Ovary (tissue), 3 donors: ENCODE results near the gene CALCOCO2.

Source experiments
- EP300 ChIP-seq: sonication (generic); formaldehyde crosslinking; IDR thresholded peaks from one replicate; pipeline ENCODE4 v1.6.1; 2017; ENCODE audit warnings: antibody characterized with exemption
- POLR2A ChIP-seq: fragments of 450-650 bp; IDR thresholded peaks from one replicate; pipeline ENCODE4 v1.6.1; 2017; ENCODE audit warnings: antibody characterized with exemption, mild to moderate bottlenecking, moderate library complexity
- TF ChIP-seq, protein P1 (sequence below), 3 donors: fragments of 450-650 bp in 2 of 3; fragments of 200-600 bp in 1 of 3; IDR thresholded peaks; one replicate each; pipeline versions ENCODE4 v1.5.1 to v1.8.0; 2016 to 2022; ENCODE audit warnings: antibody characterized with exemption in 3 of 3, mild to moderate bottlenecking in 1 of 3
- donor health status: DM: no; HTN: no; CAD: no.

- TF ChIP-seq, protein P1, sequence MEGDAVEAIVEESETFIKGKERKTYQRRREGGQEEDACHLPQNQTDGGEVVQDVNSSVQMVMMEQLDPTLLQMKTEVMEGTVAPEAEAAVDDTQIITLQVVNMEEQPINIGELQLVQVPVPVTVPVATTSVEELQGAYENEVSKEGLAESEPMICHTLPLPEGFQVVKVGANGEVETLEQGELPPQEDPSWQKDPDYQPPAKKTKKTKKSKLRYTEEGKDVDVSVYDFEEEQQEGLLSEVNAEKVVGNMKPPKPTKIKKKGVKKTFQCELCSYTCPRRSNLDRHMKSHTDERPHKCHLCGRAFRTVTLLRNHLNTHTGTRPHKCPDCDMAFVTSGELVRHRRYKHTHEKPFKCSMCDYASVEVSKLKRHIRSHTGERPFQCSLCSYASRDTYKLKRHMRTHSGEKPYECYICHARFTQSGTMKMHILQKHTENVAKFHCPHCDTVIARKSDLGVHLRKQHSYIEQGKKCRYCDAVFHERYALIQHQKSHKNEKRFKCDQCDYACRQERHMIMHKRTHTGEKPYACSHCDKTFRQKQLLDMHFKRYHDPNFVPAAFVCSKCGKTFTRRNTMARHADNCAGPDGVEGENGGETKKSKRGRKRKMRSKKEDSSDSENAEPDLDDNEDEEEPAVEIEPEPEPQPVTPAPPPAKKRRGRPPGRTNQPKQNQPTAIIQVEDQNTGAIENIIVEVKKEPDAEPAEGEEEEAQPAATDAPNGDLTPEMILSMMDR (IDR thresholded peaks at IDR 0.05), result no peak
- no peak for TF ChIP-seq POLR2A
- TF ChIP-seq EP300, result no peak
These were observed 76.8 kb downstream of the CALCOCO2 start for GRCh38 chr17:48907713-48908046.
